Progenitor cell of endocrine pancreas (in vitro differentiated cells): ENCODE measurements around the gene AZU1. TPM values are rescaled to one million over a fixed set of nuclear protein-coding genes. Genes with fewer than 3 reads are reported as not detected.
"Not testable (repeated sequence)": the region's sequence is repeated elsewhere in the genome, so short reads cannot be mapped to it uniquely, and the experiment has no call there.

Experiments
- DNase-seq: peaks from one replicate; pipeline ENCODE4 v3.0.0; 2021; ENCODE audit warnings: low spot score; ENCODE audit not compliant: unreplicated experiment
- H3K27ac Mint-ChIP-seq: 2 replicates; pipeline ENCODE4 v1.8.0; 2021; ENCODE audit warnings: mild to moderate bottlenecking, moderate library complexity, mixed read lengths
- H3K27me3 Mint-ChIP-seq: 2 replicates; pipeline ENCODE4 v1.8.0; 2021; ENCODE audit warnings: mixed read lengths
- H3K36me3 Mint-ChIP-seq: 2 replicates; pipeline ENCODE4 v1.8.0; 2022; ENCODE audit warnings: mixed read lengths; ENCODE audit not compliant: insufficient read depth
- H3K4me1 Mint-ChIP-seq: 2 replicates; pipeline ENCODE4 v1.8.0; 2021; ENCODE audit warnings: low read depth, mixed read lengths
- H3K4me3 Mint-ChIP-seq: 2 replicates; pipeline ENCODE4 v1.8.0; 2021; ENCODE audit warnings: low read depth, mild to moderate bottlenecking, moderate library complexity, mixed read lengths
- H3K9me3 Mint-ChIP-seq: 2 replicates; pipeline ENCODE4 v1.8.0; 2021; ENCODE audit warnings: low read depth, mixed read lengths
- total RNA-seq: library from RNA; stranded (reverse); gene quantifications from 2 replicates; pipeline ENCODE4 v1.2.1, GENCODE V29; 2021
- TF ChIP-seq, protein P1 (sequence below): fragments of 200-600 bp; sonication (generic); IDR thresholded peaks from one replicate; pipeline ENCODE4 v1.5.0; 2021; ENCODE audit warnings: antibody characterized with exemption, mild to moderate bottlenecking; ENCODE audit not compliant: unreplicated experiment

AZU1 gene
- total RNA-seq, 1 donor from 2014 or later = 5.1 TPM

DNA sequence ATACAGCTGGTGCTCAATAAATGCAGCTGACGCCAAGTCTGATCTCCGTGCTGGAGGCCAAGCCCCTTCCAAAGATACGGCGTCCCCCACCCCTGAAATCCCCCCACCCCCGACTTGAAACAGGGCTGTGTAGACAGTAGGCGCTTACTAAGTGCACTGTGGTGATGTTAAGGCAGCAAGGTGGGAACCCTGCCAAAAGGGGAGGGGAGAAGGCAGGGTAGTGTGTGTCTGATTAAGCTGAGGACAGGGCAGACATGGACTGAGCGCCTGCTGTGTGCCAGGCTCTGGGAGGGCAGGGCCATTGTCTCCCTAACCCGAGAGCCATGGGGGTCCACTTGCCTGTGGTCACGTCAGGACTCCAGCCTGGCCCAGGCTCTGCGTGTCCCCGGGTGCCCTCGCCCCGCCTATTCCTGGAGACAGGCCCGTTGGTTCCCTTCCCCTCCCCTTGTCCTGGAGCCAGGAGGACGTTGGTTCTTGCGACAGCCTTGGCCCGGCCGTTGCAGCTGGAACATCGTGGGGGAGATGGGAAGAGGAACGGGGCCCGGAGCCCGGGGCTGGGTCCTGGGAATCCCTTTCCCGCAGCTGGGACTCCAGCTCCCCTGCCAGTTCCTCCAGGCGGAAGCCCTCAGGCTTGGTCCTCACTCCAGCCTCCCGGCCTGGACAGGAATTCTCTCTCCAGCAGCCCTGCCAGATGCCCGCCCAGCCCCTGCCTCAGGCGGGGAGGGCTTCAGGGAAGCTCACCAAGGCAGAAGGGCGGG is 22.8 kb downstream of the AZU1 start:
- no peaks in the 10 kb centered on the region for H3K36me3 Mint-ChIP-seq
- H3K4me3 Mint-ChIP-seq = no peak overlapping the region
- H3K27me3 Mint-ChIP-seq = peaks cover 16% of the 10 kb centered on the region
- H3K27ac Mint-ChIP-seq = no peak overlapping the region
- H3K9me3 Mint-ChIP-seq = no peaks in the 10 kb centered on the region
- TF ChIP-seq, protein P1, sequence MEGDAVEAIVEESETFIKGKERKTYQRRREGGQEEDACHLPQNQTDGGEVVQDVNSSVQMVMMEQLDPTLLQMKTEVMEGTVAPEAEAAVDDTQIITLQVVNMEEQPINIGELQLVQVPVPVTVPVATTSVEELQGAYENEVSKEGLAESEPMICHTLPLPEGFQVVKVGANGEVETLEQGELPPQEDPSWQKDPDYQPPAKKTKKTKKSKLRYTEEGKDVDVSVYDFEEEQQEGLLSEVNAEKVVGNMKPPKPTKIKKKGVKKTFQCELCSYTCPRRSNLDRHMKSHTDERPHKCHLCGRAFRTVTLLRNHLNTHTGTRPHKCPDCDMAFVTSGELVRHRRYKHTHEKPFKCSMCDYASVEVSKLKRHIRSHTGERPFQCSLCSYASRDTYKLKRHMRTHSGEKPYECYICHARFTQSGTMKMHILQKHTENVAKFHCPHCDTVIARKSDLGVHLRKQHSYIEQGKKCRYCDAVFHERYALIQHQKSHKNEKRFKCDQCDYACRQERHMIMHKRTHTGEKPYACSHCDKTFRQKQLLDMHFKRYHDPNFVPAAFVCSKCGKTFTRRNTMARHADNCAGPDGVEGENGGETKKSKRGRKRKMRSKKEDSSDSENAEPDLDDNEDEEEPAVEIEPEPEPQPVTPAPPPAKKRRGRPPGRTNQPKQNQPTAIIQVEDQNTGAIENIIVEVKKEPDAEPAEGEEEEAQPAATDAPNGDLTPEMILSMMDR = no peak
- no peaks in the 10 kb centered on the region for H3K4me1 Mint-ChIP-seq
- DNase-seq = no peak

DNA sequence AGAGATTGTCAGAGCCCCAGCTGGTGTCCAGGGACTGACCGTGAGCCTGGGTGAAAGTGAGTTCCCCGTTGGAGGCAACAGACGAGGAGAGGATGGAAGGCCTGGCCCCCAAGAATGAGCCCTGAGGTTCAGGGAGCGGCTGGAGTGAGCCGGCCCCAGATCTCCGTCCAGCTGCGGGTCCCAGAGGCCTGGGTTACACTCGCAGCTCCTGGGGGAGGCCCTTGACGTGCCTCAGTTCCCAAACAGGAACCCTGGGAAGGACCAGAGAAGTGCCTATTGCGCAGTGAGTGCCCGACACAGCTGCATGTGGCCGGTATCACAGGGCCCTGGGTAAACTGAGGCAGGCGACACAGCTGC is 23.3 kb downstream of the AZU1 start:
- H3K27me3 Mint-ChIP-seq = peaks cover 11% of the 10 kb centered on the region
- H3K4me1 Mint-ChIP-seq = no peaks in the 10 kb centered on the region
- H3K4me3 Mint-ChIP-seq = no peak overlapping the region
- H3K9me3 Mint-ChIP-seq = no peaks in the 10 kb centered on the region
- no peaks in the 10 kb centered on the region for H3K36me3 Mint-ChIP-seq
- H3K27ac Mint-ChIP-seq = no peak overlapping the region
- TF ChIP-seq, protein P1 = no peak
- DNase-seq = no peak

DNA sequence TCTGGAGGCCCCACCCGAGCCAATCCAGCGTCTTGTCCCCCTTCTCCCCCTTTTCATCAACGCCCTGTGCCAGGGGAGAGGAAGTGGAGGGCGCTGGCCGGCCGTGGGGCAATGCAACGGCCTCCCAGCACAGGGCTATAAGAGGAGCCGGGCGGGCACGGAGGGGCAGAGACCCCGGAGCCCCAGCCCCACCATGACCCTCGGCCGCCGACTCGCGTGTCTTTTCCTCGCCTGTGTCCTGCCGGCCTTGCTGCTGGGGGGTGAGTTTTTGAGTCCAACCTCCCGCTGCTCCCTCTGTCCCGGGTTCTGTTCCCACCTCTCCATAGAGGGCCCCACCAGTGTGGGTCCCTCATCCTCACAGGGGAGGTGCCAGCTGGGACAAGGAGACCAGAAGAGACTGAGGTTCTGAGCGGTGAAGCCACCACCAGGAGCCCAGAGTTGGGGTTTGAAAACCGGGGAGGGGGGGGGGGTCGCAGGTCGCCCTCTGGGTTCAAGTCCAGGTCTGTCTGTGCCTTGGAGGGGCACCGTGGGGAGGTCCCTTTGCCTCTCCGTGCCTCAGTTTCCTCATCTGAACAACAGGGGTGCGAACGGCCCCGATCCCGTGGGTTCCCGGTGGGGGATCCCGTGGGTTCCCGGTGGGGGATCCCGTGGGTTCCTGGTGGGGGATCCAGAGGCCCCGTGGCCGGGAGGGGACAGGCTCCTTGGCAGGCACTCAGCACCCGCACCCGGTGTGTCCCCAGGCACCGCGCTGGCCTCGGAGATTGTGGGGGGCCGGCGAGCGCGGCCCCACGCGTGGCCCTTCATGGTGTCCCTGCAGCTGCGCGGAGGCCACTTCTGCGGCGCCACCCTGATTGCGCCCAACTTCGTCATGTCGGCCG is 24.7 kb downstream of the AZU1 start, which contains the start of gene ELANE:
Gene ELANE, plus strand, starts transcription at position 168 of the 878 bp plus-strand sequence. Its CDS starts 26 bp downstream, at position 194.
- no peak within 1 kb of the TSS for H3K4me3 Mint-ChIP-seq
- no peaks in the 10 kb centered on the region for H3K9me3 Mint-ChIP-seq
- TF ChIP-seq, protein P1 = no peak
- H3K27ac Mint-ChIP-seq = no peak within 1 kb of the TSS
- no peaks in the 10 kb centered on the region for H3K4me1 Mint-ChIP-seq
- no peaks in the 10 kb centered on the region for H3K36me3 Mint-ChIP-seq
- H3K27me3 Mint-ChIP-seq = peaks cover 3% of the 10 kb centered on the region
- no peak for DNase-seq

DNA sequence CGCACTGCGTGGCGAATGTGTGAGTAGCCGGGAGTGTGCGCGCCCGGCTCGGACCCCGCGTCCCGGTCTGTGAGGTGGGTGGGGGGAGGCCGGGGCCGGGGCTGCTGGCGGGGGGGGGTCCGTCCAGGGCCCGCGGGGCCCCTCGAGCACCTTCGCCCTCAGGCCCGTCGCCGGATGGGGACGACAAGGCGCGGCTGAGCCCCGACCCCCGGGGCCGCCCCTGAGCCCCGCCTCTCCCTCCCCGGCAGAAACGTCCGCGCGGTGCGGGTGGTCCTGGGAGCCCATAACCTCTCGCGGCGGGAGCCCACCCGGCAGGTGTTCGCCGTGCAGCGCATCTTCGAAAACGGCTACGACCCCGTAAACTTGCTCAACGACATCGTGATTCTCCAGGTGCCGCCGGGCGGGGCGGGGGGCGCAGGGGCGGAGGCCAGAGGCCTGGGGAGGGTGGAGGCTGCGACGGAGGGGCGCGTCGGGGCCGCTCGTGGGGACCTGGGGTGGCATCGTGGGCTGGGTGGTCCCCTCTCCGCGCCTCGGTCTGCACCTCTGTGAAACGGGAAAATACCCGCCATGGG is 25.5 kb downstream of the AZU1 start:
- H3K9me3 Mint-ChIP-seq = no peaks in the 10 kb centered on the region
- H3K4me1 Mint-ChIP-seq = no peaks in the 10 kb centered on the region
- TF ChIP-seq, protein P1 = no peak
- DNase-seq = no peak
- H3K27ac Mint-ChIP-seq = no peak overlapping the region
- H3K36me3 Mint-ChIP-seq = no peaks in the 10 kb centered on the region
- no peak overlapping the region for H3K4me3 Mint-ChIP-seq
- H3K27me3 Mint-ChIP-seq = no peaks in the 10 kb centered on the region

DNA sequence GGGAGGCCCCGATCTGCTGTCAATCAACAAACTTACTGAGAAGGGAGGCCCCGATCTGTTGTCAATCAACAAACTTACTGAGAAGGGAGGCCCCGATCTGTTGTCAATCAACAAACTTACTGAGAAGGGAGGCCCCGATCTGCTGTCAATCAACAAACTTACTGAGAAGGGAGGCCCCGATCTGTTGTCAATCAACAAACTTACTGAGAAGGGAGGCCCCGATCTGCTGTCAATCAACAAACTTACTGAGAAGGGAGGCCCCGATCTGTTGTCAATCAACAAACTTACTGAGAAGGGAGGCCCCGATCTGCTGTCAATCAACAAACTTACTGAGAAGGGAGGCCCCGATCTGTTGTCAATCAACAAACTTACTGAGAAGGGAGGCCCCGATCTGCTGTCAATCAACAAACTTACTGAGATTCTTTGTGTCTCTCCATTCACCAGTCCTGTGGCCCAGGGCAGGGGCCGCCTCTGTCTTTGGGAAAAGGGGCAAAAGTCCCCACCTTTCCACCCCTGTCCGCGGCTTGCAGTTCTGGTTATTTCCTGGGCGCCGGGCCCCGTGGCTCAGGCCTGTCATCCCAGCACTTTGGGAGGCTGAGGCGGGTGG is 26.1 kb downstream of the AZU1 start:
- not testable (repeated sequence) for H3K9me3 Mint-ChIP-seq, H3K27me3 Mint-ChIP-seq, DNase-seq, H3K4me1 Mint-ChIP-seq, H3K36me3 Mint-ChIP-seq, H3K4me3 Mint-ChIP-seq, H3K27ac Mint-ChIP-seq
